ENCODE results near the gene RECQL5. TPM values are rescaled to one million over a fixed set of nuclear protein-coding genes. Genes with fewer than 3 reads are reported as not detected.

Gene RECQL5
- total RNA-seq, 1 experiment from 2014 or later: 40.0 TPM

- H3K27me3 ChIP-seq (ENCODE audit: insufficient read depth, low read length): no peaks in the 10 kb centered on the region
- H3K4ac ChIP-seq (ENCODE audit: low read depth, low read length): no peak overlapping the region
- DNase-seq: no peak
- H2BK20ac ChIP-seq (ENCODE audit: low read depth, low read length, poor library complexity, severe bottlenecking): no peak overlapping the region
- no peak overlapping the region for H3K27ac Mint-ChIP-seq
- H3K4me3 Mint-ChIP-seq: no peak overlapping the region
- no peak overlapping the region for H2AFZ ChIP-seq (ENCODE audit: low read length)
- WGBS (ENCODE audit: extremely low coverage, insufficient read length, low lambda C conversion rate): no CpG with 5 or more reads among the region's 16 CpGs
- no peak overlapping the region for H3K18ac ChIP-seq (ENCODE audit: insufficient read length, low read depth, low read length)
- H3K9me3 ChIP-seq (ENCODE audit: control insufficient read depth, low read depth, low read length): no peaks in the 10 kb centered on the region
- peaks cover 2% of the 10 kb centered on the region for H3K27me3 Mint-ChIP-seq (ENCODE audit: low read depth)
- H2BK15ac ChIP-seq (ENCODE audit: low read depth, low read length): no peak overlapping the region
- H4K8ac ChIP-seq (replicated peaks; ENCODE audit: insufficient read length, low read depth, low read length): no peak overlapping the region
- no peak overlapping the region; the same call in 1 of the 2 replicates for H3K14ac ChIP-seq (ENCODE audit: insufficient read depth, low read length)
- H3K4me2 ChIP-seq (ENCODE audit: insufficient read depth, insufficient read length, low read length): no peak overlapping the region
- no peak overlapping the region for H2AK5ac ChIP-seq (ENCODE audit: insufficient read length, low read length)
- no peak overlapping the region for H2BK12ac ChIP-seq (ENCODE audit: insufficient read length, low read depth, low read length)
- H3K36me3 Mint-ChIP-seq (ENCODE audit: insufficient read depth in 1 of 3, low read depth in 3 of 3): no peaks in the 10 kb centered on the region
- H2BK5ac ChIP-seq (ENCODE audit: insufficient read length, low read length): no peak overlapping the region
- no peak overlapping the region for H4K91ac ChIP-seq (ENCODE audit: insufficient read length, low read depth, low read length)
- no peaks in the 10 kb centered on the region for H3K4me1 ChIP-seq (ENCODE audit: insufficient read depth, low read length)
- no peak overlapping the region for H4K5ac ChIP-seq (ENCODE audit: insufficient read length, low read depth, low read length)
- no peaks in the 10 kb centered on the region for H3K23me2 ChIP-seq (ENCODE audit: insufficient read length, low read depth, low read length, poor library complexity, severe bottlenecking)
- no peaks in the 10 kb centered on the region for H4K20me1 ChIP-seq (ENCODE audit: control insufficient read depth, insufficient read depth, insufficient read length)
- TF ChIP-seq, protein P1, sequence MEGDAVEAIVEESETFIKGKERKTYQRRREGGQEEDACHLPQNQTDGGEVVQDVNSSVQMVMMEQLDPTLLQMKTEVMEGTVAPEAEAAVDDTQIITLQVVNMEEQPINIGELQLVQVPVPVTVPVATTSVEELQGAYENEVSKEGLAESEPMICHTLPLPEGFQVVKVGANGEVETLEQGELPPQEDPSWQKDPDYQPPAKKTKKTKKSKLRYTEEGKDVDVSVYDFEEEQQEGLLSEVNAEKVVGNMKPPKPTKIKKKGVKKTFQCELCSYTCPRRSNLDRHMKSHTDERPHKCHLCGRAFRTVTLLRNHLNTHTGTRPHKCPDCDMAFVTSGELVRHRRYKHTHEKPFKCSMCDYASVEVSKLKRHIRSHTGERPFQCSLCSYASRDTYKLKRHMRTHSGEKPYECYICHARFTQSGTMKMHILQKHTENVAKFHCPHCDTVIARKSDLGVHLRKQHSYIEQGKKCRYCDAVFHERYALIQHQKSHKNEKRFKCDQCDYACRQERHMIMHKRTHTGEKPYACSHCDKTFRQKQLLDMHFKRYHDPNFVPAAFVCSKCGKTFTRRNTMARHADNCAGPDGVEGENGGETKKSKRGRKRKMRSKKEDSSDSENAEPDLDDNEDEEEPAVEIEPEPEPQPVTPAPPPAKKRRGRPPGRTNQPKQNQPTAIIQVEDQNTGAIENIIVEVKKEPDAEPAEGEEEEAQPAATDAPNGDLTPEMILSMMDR (conservative IDR thresholded peaks at IDR 0.05): no peak
- H3K79me2 ChIP-seq (ENCODE audit: insufficient read depth, low read length): no peaks in the 10 kb centered on the region
- no peaks in the 10 kb centered on the region for H3K79me1 ChIP-seq (ENCODE audit: insufficient read depth, low read depth, low read length, poor library complexity, severe bottlenecking)
- no peak overlapping the region for H3K9ac ChIP-seq (ENCODE audit: extremely low read depth, insufficient read length, low read length)
- no peaks in the 10 kb centered on the region for H3K4me1 Mint-ChIP-seq
- H2BK120ac ChIP-seq (ENCODE audit: low read depth, low read length, poor library complexity, severe bottlenecking): no peak overlapping the region
- H3T11ph ChIP-seq (ENCODE audit: low read length): no peak overlapping the region
- H3K27ac ChIP-seq (ENCODE audit: insufficient read length, low read depth, low read length): no peak overlapping the region
- no peak overlapping the region for H3K23ac ChIP-seq (ENCODE audit: insufficient read length, low read depth, low read length)
- H3K56ac ChIP-seq (ENCODE audit: insufficient read length, low read depth, low read length): no peak overlapping the region
- H3K9me3 Mint-ChIP-seq: no peaks in the 10 kb centered on the region
Observed at GRCh38 chr17:75605790-75606189, 61.2 kb downstream of the RECQL5 start.

Measured in H9 (cell line).